Ammon's horn (tissue), 1 donor: ENCODE data around the gene CARMIL1.

ENCODE experiments used
- DNase-seq: peaks from one replicate; pipeline ENCODE4 v3.0.0-alpha.2; 2016; ENCODE audit warnings: low spot score

Gene CARMIL1

DNA sequence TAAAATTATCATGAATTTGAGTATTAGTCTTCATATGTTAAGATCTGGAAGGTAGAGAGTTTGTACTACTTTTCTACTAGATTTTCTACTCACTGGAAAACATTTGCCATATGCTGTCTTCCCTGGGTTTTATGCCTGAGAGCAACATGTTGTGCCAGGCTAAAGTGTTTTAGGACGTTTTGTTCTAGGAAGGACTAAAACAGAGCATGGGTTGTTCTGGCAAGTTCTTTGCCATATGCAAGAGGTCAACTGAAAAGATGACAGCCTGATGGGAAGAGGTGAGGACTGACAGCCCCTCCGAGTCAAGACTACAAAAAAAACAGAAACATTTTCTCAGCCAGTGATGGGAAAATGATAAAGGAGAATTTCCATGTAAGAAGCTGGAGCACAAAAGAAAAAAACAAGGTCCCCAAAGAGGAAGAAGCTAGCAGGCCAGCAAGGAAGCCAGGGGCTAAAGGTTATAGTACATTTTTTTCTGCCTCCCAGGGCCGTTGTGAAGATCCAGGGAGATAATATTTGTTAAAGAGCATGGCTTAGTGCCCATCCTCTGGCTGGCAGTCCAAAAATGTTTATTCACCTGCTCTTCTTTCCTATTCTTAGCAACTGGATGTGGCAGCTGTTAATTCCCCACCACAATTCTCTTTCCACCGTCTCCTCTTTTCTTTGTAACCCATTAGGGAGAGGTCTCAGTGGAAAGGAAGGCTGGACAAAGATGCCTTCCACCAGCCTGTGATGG is 380.6 kb downstream of the CARMIL1 start:
- no peak for DNase-seq

- peak; percentile 10 for DNase-seq
Measured at GRCh38 chr6:25660512-25660911, 381.3 kb downstream of the CARMIL1 start.

GRCh38 chr6:25661129-25661779 is 382.1 kb downstream of the CARMIL1 start:
- DNase-seq, result no peak

DNA sequence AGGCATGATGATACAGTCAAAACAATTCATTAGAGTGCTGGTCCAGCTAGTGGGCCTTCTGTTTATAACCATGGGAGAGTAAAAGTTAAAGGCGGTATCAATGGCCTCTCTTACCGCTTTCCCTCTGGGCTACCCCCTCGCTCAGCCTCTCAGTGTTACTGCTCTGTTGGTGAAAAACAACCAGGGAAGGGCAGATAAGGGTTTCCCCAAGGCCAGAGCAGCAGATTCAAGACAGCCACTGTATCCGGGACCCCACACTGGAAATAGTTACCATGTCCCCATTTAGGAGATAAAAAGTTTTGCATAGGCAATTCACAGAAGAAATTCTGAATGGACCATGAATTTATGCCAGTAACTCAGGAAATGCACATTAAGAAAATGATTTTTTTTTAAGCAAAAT is 386.3 kb downstream of the CARMIL1 start:
- no peak for DNase-seq

GRCh38 chr6:25669413-25669812 is 390.2 kb downstream of the CARMIL1 start:
- no peak for DNase-seq
